ENCODE data around the gene POM121.
"Not testable (repeated sequence)": the region's sequence is repeated elsewhere in the genome, so short reads cannot be mapped to it uniquely, and the experiment has no call there.

- TF ChIP-seq CTCF, POLR2A, POLR2AphosphoS5 (IDR thresholded peaks at IDR 0.05): not testable (repeated sequence)
Measured at GRCh38 chr7:72980382-72980781, 55.5 kb downstream of the POM121 start.

Measured in prostate gland (tissue), 2 donors.